Lower lobe of right lung (tissue), 2 donors: ENCODE measurements around the gene CTBS. TPM values are rescaled to one million over a fixed set of nuclear protein-coding genes. Genes with fewer than 3 reads are reported as not detected.

Experiments used
- ATAC-seq, 2 donors: fragments of 200-7000 bp; cut with Tn5 transposase; one replicate each; pipeline ENCODE4 v1.9.1; 2020 to 2022; ENCODE audit warnings: mild to moderate bottlenecking in 2 of 2, moderate library complexity in 2 of 2
- DNase-seq: peaks from one replicate; pipeline ENCODE4 v3.0.0-alpha.2; 2020
- H3K27ac ChIP-seq: fragments of 200-600 bp; one replicate; pipeline ENCODE4 v1.8.0; 2022
- H3K27me3 ChIP-seq: fragments of 200-600 bp; one replicate; pipeline ENCODE4 v1.8.0; 2022; ENCODE audit warnings: low read depth
- H3K36me3 ChIP-seq: fragments of 200-600 bp; one replicate; pipeline ENCODE4 v1.8.0; 2022; ENCODE audit warnings: mild to moderate bottlenecking
- H3K4me1 ChIP-seq: fragments of 200-600 bp; one replicate; pipeline ENCODE4 v1.8.0; 2022
- H3K4me3 ChIP-seq: fragments of 200-600 bp; one replicate; pipeline ENCODE4 v1.8.0; 2022; ENCODE audit warnings: mild to moderate bottlenecking
- H3K9me3 ChIP-seq: fragments of 200-600 bp; one replicate; pipeline ENCODE4 v1.8.0; 2022
- intact Hi-C: fragments of 100-400 bp; cut with DNase I; formaldehyde crosslinking; loops from one replicate; pipeline ENCODE4 v1.11.0; 2022
- total RNA-seq: library from RNA; stranded (reverse); fragmentation: NEBNext Ultra II Directional; extraction: Animal tissue kit (Norgen Biotek cat#: 25700); gene quantifications from one replicate; pipeline ENCODE4 v1.2.1, GENCODE V29; 2021
- TF ChIP-seq, protein P1 (sequence below): fragments of 200-600 bp; IDR thresholded peaks from one replicate; pipeline ENCODE4 v1.8.0; 2022; ENCODE audit warnings: antibody characterized with exemption, mild to moderate bottlenecking
- donor health status: DM: no; HTN: yes; CAD: no; lungs with severe emphysema.

Gene CTBS
- total RNA-seq, 1 donor from 2014 or later: 27.4 TPM

DNA sequence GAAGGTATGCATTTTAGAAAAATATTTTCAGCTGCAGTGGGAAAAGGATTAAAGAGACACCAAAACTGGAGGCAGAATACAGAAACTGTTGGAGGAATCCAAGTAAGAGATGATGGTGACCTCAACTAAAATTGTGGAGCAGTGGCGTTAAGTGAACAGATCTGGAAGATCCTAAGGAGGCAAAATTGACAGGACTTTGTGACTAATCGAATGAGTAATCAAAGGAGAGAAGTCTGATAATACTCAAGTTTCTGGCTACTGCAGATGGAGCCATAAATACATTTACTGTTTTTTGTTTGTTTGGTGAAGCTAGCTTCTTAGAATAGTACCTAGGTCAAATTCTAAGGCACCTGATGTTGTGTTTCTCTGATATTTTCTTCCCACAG lies 3.1 kb downstream of the CTBS start:
- intact Hi-C loops: no loop called here
- TF ChIP-seq, protein P1, sequence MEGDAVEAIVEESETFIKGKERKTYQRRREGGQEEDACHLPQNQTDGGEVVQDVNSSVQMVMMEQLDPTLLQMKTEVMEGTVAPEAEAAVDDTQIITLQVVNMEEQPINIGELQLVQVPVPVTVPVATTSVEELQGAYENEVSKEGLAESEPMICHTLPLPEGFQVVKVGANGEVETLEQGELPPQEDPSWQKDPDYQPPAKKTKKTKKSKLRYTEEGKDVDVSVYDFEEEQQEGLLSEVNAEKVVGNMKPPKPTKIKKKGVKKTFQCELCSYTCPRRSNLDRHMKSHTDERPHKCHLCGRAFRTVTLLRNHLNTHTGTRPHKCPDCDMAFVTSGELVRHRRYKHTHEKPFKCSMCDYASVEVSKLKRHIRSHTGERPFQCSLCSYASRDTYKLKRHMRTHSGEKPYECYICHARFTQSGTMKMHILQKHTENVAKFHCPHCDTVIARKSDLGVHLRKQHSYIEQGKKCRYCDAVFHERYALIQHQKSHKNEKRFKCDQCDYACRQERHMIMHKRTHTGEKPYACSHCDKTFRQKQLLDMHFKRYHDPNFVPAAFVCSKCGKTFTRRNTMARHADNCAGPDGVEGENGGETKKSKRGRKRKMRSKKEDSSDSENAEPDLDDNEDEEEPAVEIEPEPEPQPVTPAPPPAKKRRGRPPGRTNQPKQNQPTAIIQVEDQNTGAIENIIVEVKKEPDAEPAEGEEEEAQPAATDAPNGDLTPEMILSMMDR: no peak

DNA sequence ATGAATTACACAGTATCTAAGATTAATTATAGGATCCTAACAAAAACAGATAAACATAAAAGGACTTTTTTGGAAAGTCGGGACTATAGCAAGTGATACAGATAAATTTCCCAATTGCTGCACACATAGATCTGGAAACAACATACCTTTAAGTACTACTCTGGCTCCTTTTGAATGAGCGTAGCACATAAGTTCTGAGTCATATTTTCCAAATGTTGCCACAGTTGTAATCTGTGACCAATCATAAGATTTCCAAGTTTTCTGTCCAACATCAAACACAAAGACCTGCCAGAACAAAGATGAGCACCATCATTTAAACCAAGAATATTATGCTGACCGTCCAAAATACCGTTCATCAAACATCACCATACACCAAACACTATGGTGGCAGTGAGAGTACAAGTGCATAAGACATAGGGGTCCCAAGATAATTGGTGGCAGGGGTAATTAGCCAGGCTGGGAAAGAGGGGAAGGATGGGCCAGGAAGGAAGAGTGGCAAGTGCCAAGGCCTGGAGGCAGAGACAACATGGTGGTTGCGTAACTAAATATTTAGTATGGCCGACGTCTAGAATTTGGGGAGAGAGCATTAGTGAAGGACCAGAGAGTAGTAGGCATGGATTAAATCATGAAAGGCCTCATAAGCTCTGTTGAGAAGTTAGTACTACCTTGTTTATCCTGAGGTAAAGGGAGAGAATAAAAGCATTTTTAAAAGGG lies 3.6 kb downstream of the CTBS start:
- DNase-seq (no peak), ATAC-seq (no peak)
- Histone ChIP-seq H3K4me1 (peaks cover 17% of the 10 kb centered on the region), H3K9me3 (no peaks in the 10 kb centered on the region), H3K36me3 (peaks cover 21% of the 10 kb centered on the region), H3K4me3 (no peak overlapping the region), H3K27ac (no peak overlapping the region), H3K27me3 (no peaks in the 10 kb centered on the region)
- intact Hi-C loops: no loop called here
- TF ChIP-seq, protein P1: no peak

More for the DNA sequence above, 3.1 kb downstream of the CTBS start:
- Histone ChIP-seq H3K4me3 (no peak overlapping the region), H3K27ac (no peak overlapping the region), H3K27me3 (no peaks in the 10 kb centered on the region), H3K9me3 (no peaks in the 10 kb centered on the region), H3K4me1 (peaks cover 17% of the 10 kb centered on the region), H3K36me3 (peaks cover 17% of the 10 kb centered on the region)
- ATAC-seq (no peak), DNase-seq (no peak)

DNA sequence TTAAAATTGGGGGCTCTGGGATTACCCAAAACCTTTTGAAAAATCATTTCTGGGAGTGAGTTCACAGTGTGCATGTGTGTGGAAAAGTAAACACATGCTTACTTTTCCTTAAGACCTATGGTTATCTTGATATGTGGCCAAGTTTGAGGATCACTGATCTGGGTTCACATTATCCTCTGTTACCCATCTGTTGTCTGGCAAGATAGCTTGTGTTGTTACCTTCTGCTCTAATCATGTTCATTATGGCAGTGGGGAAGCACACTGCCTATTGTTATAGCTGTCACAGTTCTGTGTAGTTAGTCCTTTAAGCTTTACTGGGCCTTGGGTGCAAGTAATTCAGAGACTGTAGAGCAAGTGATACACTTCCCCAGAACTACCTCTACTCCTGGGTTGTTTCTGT lies 5.0 kb downstream of the CTBS start:
- intact Hi-C loops: no loop called here
- H3K4me1 ChIP-seq: peaks cover 17% of the 10 kb centered on the region
- no peaks in the 10 kb centered on the region for H3K27me3 ChIP-seq
- H3K36me3 ChIP-seq: peaks cover 34% of the 10 kb centered on the region
- ATAC-seq (no peak), DNase-seq (no peak)
- no peak overlapping the region for H3K4me3 ChIP-seq
- H3K27ac ChIP-seq: no peak overlapping the region
- H3K9me3 ChIP-seq: no peaks in the 10 kb centered on the region
- TF ChIP-seq, protein P1: no peak

DNA sequence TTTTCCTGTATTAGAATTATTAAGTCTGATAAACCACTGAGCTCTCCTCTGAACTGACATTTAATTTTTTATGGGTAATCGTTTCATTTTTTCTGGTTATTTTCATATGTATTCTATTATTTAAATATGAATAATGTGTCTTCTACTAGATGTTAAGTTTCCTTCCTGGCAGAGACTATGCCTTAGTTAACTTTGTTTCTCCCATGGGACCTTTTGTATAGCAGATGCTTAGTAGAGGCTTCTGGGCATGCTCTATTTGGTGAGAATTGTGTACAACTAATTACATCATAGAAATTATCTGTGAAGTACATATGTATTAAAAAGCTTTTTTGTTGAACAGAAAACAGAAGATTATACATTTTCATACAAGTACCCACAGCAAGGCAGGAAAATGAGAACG lies 23.4 kb downstream of the CTBS start:
- Histone ChIP-seq H3K4me1 (no peaks in the 10 kb centered on the region), H3K36me3 (peaks cover 18% of the 10 kb centered on the region), H3K9me3 (no peaks in the 10 kb centered on the region), H3K27me3 (no peaks in the 10 kb centered on the region), H3K27ac (no peak overlapping the region), H3K4me3 (no peak overlapping the region)
- no peak for DNase-seq
- ATAC-seq: no peak
- TF ChIP-seq, protein P1: no peak
- intact Hi-C loops: no loop called here

DNA sequence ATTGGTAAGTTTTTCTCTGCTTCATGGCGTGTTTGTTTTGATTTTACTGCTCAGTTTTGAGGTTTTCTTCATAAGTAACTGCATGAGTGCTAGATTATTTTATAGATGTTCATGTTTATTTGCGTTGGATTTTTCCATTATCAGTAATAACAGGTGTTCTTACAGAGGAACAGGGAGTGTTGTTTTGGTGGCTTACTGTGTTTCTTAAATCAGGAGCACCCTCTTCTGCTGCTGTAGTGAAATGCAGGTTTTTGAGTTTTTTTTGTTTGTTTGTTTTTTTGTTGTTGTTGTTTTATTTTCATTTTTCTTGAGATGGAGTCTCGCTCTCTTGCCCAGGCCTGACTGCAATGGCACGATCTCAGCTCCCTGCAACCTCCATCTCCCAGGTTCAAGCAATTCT lies 32.6 kb downstream of the CTBS start:
- H3K27ac ChIP-seq: no peak overlapping the region

More for the DNA sequence above, 32.6 kb downstream of the CTBS start:
- peaks cover 10% of the 10 kb centered on the region for H3K36me3 ChIP-seq
- intact Hi-C loops: no loop called here
- no peaks in the 10 kb centered on the region for H3K9me3 ChIP-seq
- H3K27me3 ChIP-seq: no peaks in the 10 kb centered on the region
- ATAC-seq (no peak), DNase-seq (no peak)
- TF ChIP-seq, protein P1: no peak
- no peak overlapping the region for H3K4me3 ChIP-seq
- H3K4me1 ChIP-seq: no peaks in the 10 kb centered on the region
